ENCODE results near the gene CPLX4.

- TF ChIP-seq POLR2A (IDR thresholded peaks at IDR 0.05), result no peak
- TF ChIP-seq CTCF (IDR thresholded peaks at IDR 0.05), result no peak
These were observed 14.5 kb upstream of the CPLX4 start for GRCh38 chr18:59332986-59333385.

Data from ovary (tissue), 3 donors.